ENCODE measurements around the gene DSCAML1. TPM values are rescaled to one million over a fixed set of nuclear protein-coding genes. Genes with fewer than 3 reads are reported as not detected.

DSCAML1 gene
- total and polyA plus RNA-seq, 10 of the 15 experiments (the other 5 are each of a cell fraction or from before 2014, with no cell fraction given), result 0.03 to 0.18 (median 0.06) TPM; not detected in 1

GRCh38 chr11:117828611-117829368, 31.8 kb upstream of the DSCAML1 start (continued):
- no peak for TF ChIP-seq KDM1A (IDR thresholded peaks at IDR 0.05; ENCODE audit: borderline replicate concordance)
- no peak for TF ChIP-seq MEF2A (IDR thresholded peaks at IDR 0.05; ENCODE audit: insufficient read depth, low read depth, low read length)
- TF ChIP-seq GATAD2B (conservative IDR thresholded peaks at IDR 0.05; ENCODE audit: low read depth), result peak; percentile 83
- no peak for TF ChIP-seq BCLAF1 (IDR thresholded peaks at IDR 0.05)
- peak; percentile 34 to 54; a peak in 2 of 4 replicates for TF ChIP-seq EP300 (IDR thresholded peaks at IDR 0.05; ENCODE audit: borderline replicate concordance in 1 of 2, control insufficient read depth in 1 of 2, low read depth in 2 of 2, low read length in 2 of 2)
- no peak for TF ChIP-seq MXI1 (IDR thresholded peaks at IDR 0.05; ENCODE audit: low read depth, low read length)
- TF ChIP-seq SIX5 (IDR thresholded peaks at IDR 0.05; ENCODE audit: low read depth, low read length, severe bottlenecking), result no peak
- no peak for TF ChIP-seq ZNF217 (IDR thresholded peaks at IDR 0.05)
- TF ChIP-seq E4F1 (IDR thresholded peaks at IDR 0.05; ENCODE audit: borderline replicate concordance, partially characterized antibody), result no peak
- TF ChIP-seq POLR2A (IDR thresholded peaks at IDR 0.05; ENCODE audit: low read depth, low read length), result 0 out of 2 replicates have a peak, but pooled peaks have one; percentile 19
- no peak for TF ChIP-seq ZBTB4 (CRISPR knock-in tag; IDR thresholded peaks at IDR 0.05)
- TF ChIP-seq ZSCAN29 (IDR thresholded peaks at IDR 0.05), result no peak
- TF ChIP-seq CREB1 (IDR thresholded peaks at IDR 0.05; ENCODE audit: low read depth), result no peak
- no peak for TF ChIP-seq SUZ12 (IDR thresholded peaks at IDR 0.05; ENCODE audit: unreplicated experiment)
- TF ChIP-seq MEF2B (IDR thresholded peaks at IDR 0.05; ENCODE audit: partially characterized antibody, poor library complexity, severe bottlenecking), result peak; percentile 90
- TF ChIP-seq ZNF622 (IDR thresholded peaks at IDR 0.05), result no peak
- no peak for TF ChIP-seq BRCA1 (IDR thresholded peaks at IDR 0.05; ENCODE audit: low read depth, low read length)

Measured in GM12878 (cell line).